ENCODE data around the gene EFHC1. TPM values are rescaled to one million over a fixed set of nuclear protein-coding genes. Genes with fewer than 3 reads are reported as not detected.

EFHC1 gene
- total RNA-seq, 1 donor from 2014 or later = 43.7 TPM

GRCh38 chr6:52482903-52483670 lies 62.9 kb downstream of the EFHC1 start:
- DNase-seq (ENCODE audit: low read depth, low spot score) = no peak
- no peaks in the 10 kb centered on the region for H3K4me1 Mint-ChIP-seq
- H3K27ac Mint-ChIP-seq (ENCODE audit: unreplicated experiment) = no peak overlapping the region
- H3K4me3 Mint-ChIP-seq = no peak overlapping the region
- TF ChIP-seq, protein P1, sequence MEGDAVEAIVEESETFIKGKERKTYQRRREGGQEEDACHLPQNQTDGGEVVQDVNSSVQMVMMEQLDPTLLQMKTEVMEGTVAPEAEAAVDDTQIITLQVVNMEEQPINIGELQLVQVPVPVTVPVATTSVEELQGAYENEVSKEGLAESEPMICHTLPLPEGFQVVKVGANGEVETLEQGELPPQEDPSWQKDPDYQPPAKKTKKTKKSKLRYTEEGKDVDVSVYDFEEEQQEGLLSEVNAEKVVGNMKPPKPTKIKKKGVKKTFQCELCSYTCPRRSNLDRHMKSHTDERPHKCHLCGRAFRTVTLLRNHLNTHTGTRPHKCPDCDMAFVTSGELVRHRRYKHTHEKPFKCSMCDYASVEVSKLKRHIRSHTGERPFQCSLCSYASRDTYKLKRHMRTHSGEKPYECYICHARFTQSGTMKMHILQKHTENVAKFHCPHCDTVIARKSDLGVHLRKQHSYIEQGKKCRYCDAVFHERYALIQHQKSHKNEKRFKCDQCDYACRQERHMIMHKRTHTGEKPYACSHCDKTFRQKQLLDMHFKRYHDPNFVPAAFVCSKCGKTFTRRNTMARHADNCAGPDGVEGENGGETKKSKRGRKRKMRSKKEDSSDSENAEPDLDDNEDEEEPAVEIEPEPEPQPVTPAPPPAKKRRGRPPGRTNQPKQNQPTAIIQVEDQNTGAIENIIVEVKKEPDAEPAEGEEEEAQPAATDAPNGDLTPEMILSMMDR (conservative IDR thresholded peaks at IDR 0.05) = no peak
- H3K9me3 Mint-ChIP-seq = peaks cover 3% of the 10 kb centered on the region
- no peaks in the 10 kb centered on the region for H3K27me3 Mint-ChIP-seq (ENCODE audit: low read depth)
- H3K36me3 Mint-ChIP-seq (ENCODE audit: low read depth) = peaks cover 27% of the 10 kb centered on the region

DNA sequence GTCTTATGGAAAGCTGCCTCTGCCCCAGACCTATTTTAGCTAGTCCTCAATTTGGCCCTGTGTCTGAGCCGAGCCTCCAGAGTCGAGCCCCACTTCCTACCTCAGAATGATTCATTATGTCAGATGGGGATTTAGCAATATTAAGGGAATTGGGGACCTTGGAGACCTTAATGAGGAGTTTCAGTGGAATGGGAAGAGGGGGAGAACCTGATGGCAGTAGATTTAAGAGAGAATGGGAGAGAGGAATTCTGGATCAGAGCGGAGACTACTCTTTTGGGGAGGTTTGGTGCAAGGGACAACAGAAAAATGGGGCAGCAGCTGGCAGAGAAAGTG lies 63.5 kb downstream of the EFHC1 start:
- Mint-ChIP-seq H3K27me3 (ENCODE audit: low read depth) (no peaks in the 10 kb centered on the region), H3K36me3 (ENCODE audit: low read depth) (peaks cover 27% of the 10 kb centered on the region), H3K27ac (ENCODE audit: unreplicated experiment) (no peak overlapping the region)

GRCh38 chr6:52489881-52490280 lies 69.7 kb downstream of the EFHC1 start:
- H3K4me1 Mint-ChIP-seq = no peaks in the 10 kb centered on the region
- no peaks in the 10 kb centered on the region for H3K27me3 Mint-ChIP-seq (ENCODE audit: low read depth)
- no peak for DNase-seq (ENCODE audit: low read depth, low spot score)
- H3K9me3 Mint-ChIP-seq = no peaks in the 10 kb centered on the region
- H3K36me3 Mint-ChIP-seq (ENCODE audit: low read depth) = peaks cover 21% of the 10 kb centered on the region
- TF ChIP-seq, protein P1 (conservative IDR thresholded peaks at IDR 0.05) = no peak
- H3K4me3 Mint-ChIP-seq = no peak overlapping the region
- no peak overlapping the region for H3K27ac Mint-ChIP-seq (ENCODE audit: unreplicated experiment)

More for the DNA sequence above, 63.5 kb downstream of the EFHC1 start:
- TF ChIP-seq, protein P1 (conservative IDR thresholded peaks at IDR 0.05) = no peak
- Mint-ChIP-seq H3K9me3 (peaks cover 3% of the 10 kb centered on the region), H3K4me3 (no peak overlapping the region), H3K4me1 (no peaks in the 10 kb centered on the region)
- no peak for DNase-seq (ENCODE audit: low read depth, low spot score)

- H3K4me3 Mint-ChIP-seq = no peak overlapping the region
- TF ChIP-seq, protein P1 (conservative IDR thresholded peaks at IDR 0.05) = no peak
- no peak for DNase-seq (ENCODE audit: low read depth, low spot score)
- H3K36me3 Mint-ChIP-seq (ENCODE audit: low read depth) = peaks cover 20% of the 10 kb centered on the region
- no peak overlapping the region for H3K27ac Mint-ChIP-seq (ENCODE audit: unreplicated experiment)
- no peaks in the 10 kb centered on the region for H3K27me3 Mint-ChIP-seq (ENCODE audit: low read depth)
- H3K4me1 Mint-ChIP-seq = no peaks in the 10 kb centered on the region
- peaks cover 3% of the 10 kb centered on the region for H3K9me3 Mint-ChIP-seq
These were observed 71.3 kb downstream of the EFHC1 start for GRCh38 chr6:52491203-52492069.

- Mint-ChIP-seq H3K4me3 (no peak overlapping the region), H3K4me1 (no peaks in the 10 kb centered on the region), H3K9me3 (peaks cover 3% of the 10 kb centered on the region), H3K36me3 (ENCODE audit: low read depth) (peaks cover 16% of the 10 kb centered on the region), H3K27ac (ENCODE audit: unreplicated experiment) (no peak overlapping the region), H3K27me3 (ENCODE audit: low read depth) (no peaks in the 10 kb centered on the region)
- DNase-seq (ENCODE audit: low read depth, low spot score) = no peak
- TF ChIP-seq, protein P1 (conservative IDR thresholded peaks at IDR 0.05) = no peak
These were observed 73.5 kb downstream of the EFHC1 start for GRCh38 chr6:52493669-52494068.
